CD4-positive, alpha-beta T cell (primary cell): ENCODE data around the gene EVA1A. TPM values are rescaled to one million over a fixed set of nuclear protein-coding genes. Genes with fewer than 3 reads are reported as not detected.

ENCODE experiments used
- ATAC-seq: fragments of 200-7000 bp; cut with Tn5 transposase; one replicate; pipeline ENCODE4 v1.10.0; 2022; ENCODE audit warnings: mild to moderate bottlenecking; ENCODE audit not compliant: poor library complexity
- CTCF ChIA-PET: fragments of 350-600 bp; sonication (Branson Sonifier 250); formaldehyde crosslinking; loops from one replicate; lab custom pipeline; 2021; ENCODE audit warnings: antibody characterized with exemption, inconsistent platforms; lab: Charles Lee
- POLR2A ChIA-PET: fragments of 350-600 bp; sonication (Branson Sonifier 250); formaldehyde crosslinking; loops from one replicate; lab custom pipeline; 2021; ENCODE audit warnings: antibody characterized with exemption, inconsistent platforms; lab: Charles Lee
- DNase-seq, 14 experiments: peaks; one replicate each; pipeline ENCODE4 v3.0.0-alpha.2; 2013 to 2020; ENCODE audit warnings: mixed read lengths in 2 of 14
- H3K27ac ChIP-seq, 2 donors: one replicate each; pipeline versions ENCODE4 v1.5.1 to v1.7.0; 2013; ENCODE audit warnings: low read length in 2 of 2, low read depth in 1 of 2, mild to moderate bottlenecking in 1 of 2
- H3K27me3 ChIP-seq, 2 experiments: 1 replicate in 1 of 2; 2 replicates in 1 of 2; pipeline versions ENCODE4 v1.6.1 to v1.7.0; 2013; ENCODE audit warnings: low read length in 2 of 2, control low read depth in 1 of 2, mild to moderate bottlenecking in 1 of 2, moderate library complexity in 1 of 2; ENCODE audit not compliant: insufficient read depth in 2 of 2, control insufficient read depth in 1 of 2
- H3K36me3 ChIP-seq: one replicate; pipeline ENCODE4 v1.6.1; 2013; ENCODE audit warnings: low read length, control low read depth; ENCODE audit not compliant: insufficient read depth
- H3K4me1 ChIP-seq: one replicate; pipeline ENCODE4 v1.6.1; 2013; ENCODE audit warnings: low read length, control low read depth; ENCODE audit not compliant: insufficient read depth
- H3K4me3 ChIP-seq: one replicate; pipeline ENCODE4 v1.5.1; 2013; ENCODE audit warnings: mild to moderate bottlenecking, low read length, moderate library complexity
- H3K9me3 ChIP-seq, 2 experiments: 1 replicate in 1 of 2; 2 replicates in 1 of 2; pipeline versions ENCODE4 v1.6.1 to v1.7.0; 2013; ENCODE audit warnings: low read length in 2 of 2, mild to moderate bottlenecking in 2 of 2, control low read depth in 1 of 2, moderate library complexity in 1 of 2; ENCODE audit not compliant: control insufficient read depth in 1 of 2, insufficient read depth in 1 of 2
- H3K27ac Mint-ChIP-seq: one replicate; pipeline ENCODE4 v1.8.0; 2020; ENCODE audit warnings: mixed read lengths
- H3K27me3 Mint-ChIP-seq: one replicate; pipeline ENCODE4 v1.8.0; 2021; ENCODE audit warnings: mixed read lengths
- H3K36me3 Mint-ChIP-seq: one replicate; pipeline ENCODE4 v1.8.0; 2021; ENCODE audit warnings: low read depth, mixed read lengths
- H3K4me1 Mint-ChIP-seq: one replicate; pipeline ENCODE4 v1.8.0; 2021; ENCODE audit warnings: low read depth, mixed read lengths
- H3K4me3 Mint-ChIP-seq: one replicate; pipeline ENCODE4 v1.8.0; 2020; ENCODE audit warnings: mild to moderate bottlenecking, mixed read lengths
- H3K9me3 Mint-ChIP-seq: one replicate; pipeline ENCODE4 v1.8.0; 2020; ENCODE audit warnings: mixed read lengths
- CTCF ChIP-seq: fragments of 200-600 bp; IDR thresholded peaks from one replicate; pipeline ENCODE4 v1.8.0; 2022; ENCODE audit warnings: antibody characterized with exemption, mild to moderate bottlenecking
- intact Hi-C, 2 experiments: fragments of 100-400 bp; cut with DNase I in 1 of 2; cut with micrococcal nuclease in 1 of 2; formaldehyde crosslinking; loops; one replicate each; pipeline versions ENCODE4 v1.15.1 to v1.9.0; 2023 to 2025; cut with DNase I, micrococcal nuclease
- total RNA-seq, 174 experiments: library from RNA in 2 of 174; stranded (reverse) in 2 of 174; gene quantifications; one replicate each; pipeline ENCODE4 v1.2.3 and lab custom pipeline; 2021 to 2026

EVA1A gene
- total RNA-seq, 2 experiments from 2014 or later, result not detected

- peaks cover 46% of the 10 kb centered on the region for H3K27me3 Mint-ChIP-seq
- H3K36me3 Mint-ChIP-seq, result no peaks in the 10 kb centered on the region
- peaks cover 7% of the 10 kb centered on the region for H3K4me1 Mint-ChIP-seq
- POLR2A ChIA-PET, result no interaction called here
- no peak for TF ChIP-seq CTCF
- ATAC-seq (no peak), DNase-seq (no peak)
- H3K9me3 Mint-ChIP-seq, result no peaks in the 10 kb centered on the region
- no peak overlapping the region for H3K4me3 Mint-ChIP-seq
- no peaks in the 10 kb centered on the region for H3K9me3 ChIP-seq
- H3K36me3 ChIP-seq, result no peaks in the 10 kb centered on the region
- CTCF ChIA-PET, result no interaction called here
- H3K27me3 ChIP-seq, result peaks cover 4 to 15% of the 10 kb centered on the region in 2 experiments
- no peak overlapping the region for H3K4me3 ChIP-seq
- H3K27ac ChIP-seq, result no peak overlapping the region
- no peak overlapping the region for H3K27ac Mint-ChIP-seq
- intact Hi-C loops, result no loop called here
- H3K4me1 ChIP-seq, result no peaks in the 10 kb centered on the region
Observed at GRCh38 chr2:75568174-75568573, 7.4 kb upstream of the EVA1A start.

DNA sequence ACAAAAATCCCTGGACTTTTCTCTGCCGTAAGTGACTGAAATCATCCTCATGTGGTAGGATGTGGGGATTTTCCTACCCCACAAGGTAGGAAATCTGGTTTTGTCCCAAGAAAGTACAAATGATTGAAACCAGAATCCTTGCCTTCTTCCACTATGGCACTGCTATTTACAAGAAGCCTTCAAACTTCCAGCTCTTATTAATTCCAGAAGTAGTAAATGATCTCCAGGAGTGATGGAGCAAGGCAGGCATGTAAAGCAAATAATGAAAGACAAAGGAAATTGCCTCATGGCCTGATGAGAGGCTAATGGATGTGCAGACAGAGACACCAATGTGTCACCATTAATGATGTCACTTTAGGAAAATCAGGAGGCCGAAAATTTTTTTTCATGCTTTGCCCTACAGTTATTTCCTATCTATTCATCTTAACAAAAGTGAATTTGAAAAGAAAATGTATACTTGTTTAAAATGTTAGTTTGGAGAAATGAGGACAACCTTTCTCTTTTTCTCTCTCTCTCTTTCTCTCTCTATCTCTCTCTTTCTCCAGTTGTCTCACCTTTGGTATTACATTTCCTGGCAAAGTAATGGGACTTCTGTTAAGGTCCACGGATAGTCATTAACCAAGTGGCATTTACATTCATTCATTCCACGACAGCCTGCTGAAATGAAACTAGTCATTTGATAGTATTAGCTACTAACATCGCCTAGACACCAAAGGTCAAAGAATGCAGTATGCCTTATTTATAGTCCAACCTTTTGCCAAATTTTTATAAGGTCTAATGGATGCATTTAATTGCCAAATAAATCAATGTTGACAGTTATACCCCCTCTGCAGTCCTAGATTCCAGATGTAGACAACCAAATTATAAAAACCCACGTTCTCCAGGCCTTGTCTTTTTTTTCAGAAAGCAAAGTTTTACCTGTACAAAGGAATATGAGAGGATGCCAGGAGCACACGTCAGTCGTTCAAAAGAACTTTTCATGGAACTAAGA is 5.0 kb upstream of the EVA1A start:
- Mint-ChIP-seq H3K4me3 (no peak overlapping the region), H3K4me1 (peaks cover 13% of the 10 kb centered on the region), H3K36me3 (no peaks in the 10 kb centered on the region), H3K27ac (no peak overlapping the region), H3K9me3 (no peaks in the 10 kb centered on the region), H3K27me3 (peaks cover 42% of the 10 kb centered on the region)
- TF ChIP-seq CTCF, result no peak
- Histone ChIP-seq H3K4me1 (no peaks in the 10 kb centered on the region), H3K36me3 (no peaks in the 10 kb centered on the region), H3K9me3 (no peaks in the 10 kb centered on the region), H3K4me3 (no peak overlapping the region), H3K27ac (no peak overlapping the region), H3K27me3 (peaks cover 9 to 23% of the 10 kb centered on the region in 2 experiments)
- no peak for DNase-seq
- CTCF ChIA-PET, result no interaction called here
- ATAC-seq, result no peak
- POLR2A ChIA-PET, result no interaction called here
- intact Hi-C loops, result no loop called here

DNA sequence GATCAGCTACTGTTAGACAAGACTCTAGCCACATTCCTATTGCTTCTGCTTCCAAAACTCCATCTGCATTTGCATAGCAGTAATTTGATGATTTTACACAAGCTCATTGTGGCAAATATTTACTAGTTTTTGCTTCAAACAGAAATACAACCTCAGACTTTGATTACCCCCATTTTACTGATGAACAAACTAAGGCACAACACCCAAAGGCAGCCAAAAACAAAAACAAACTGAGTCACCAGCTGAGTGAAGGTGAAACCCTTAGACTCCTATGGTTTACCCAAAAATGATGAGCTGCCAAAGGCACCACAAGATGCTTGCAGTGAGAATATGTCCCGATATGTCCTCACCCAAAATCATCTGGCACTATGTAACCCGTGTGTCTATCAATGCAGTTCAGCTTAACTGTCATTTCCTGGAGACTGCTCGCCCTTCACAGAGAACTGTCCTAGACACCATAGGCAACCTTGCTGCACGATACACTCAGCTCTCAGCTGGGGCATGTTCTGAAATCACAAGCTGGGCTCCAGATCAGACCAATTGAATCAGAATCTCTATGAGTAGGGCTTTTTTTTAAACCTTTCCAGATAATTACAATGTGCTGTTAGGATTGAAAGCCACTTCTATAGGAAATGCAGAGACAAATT is 4.1 kb upstream of the EVA1A start:
- ATAC-seq (no peak), DNase-seq (no peak)
- peaks cover 44% of the 10 kb centered on the region for H3K27me3 Mint-ChIP-seq
- peaks cover 13% of the 10 kb centered on the region for H3K4me1 Mint-ChIP-seq
- H3K9me3 Mint-ChIP-seq, result no peaks in the 10 kb centered on the region
- no peaks in the 10 kb centered on the region for H3K36me3 Mint-ChIP-seq
- no peaks in the 10 kb centered on the region for H3K36me3 ChIP-seq
- H3K27me3 ChIP-seq, result peaks cover 9 to 30% of the 10 kb centered on the region in 2 experiments
- peaks cover 0 to 7% of the 10 kb centered on the region in 2 experiments for H3K9me3 ChIP-seq
- no peak overlapping the region for H3K4me3 ChIP-seq
- no peak for TF ChIP-seq CTCF
- intact Hi-C loops, result no loop called here
- no peak overlapping the region for H3K4me3 Mint-ChIP-seq
- H3K4me1 ChIP-seq, result peaks cover 8% of the 10 kb centered on the region
- ChIA-PET POLR2A (no interaction called here), CTCF (no interaction called here)
- H3K27ac ChIP-seq, result no peak overlapping the region
- no peak overlapping the region for H3K27ac Mint-ChIP-seq
